SK-N-SH (cell line): ENCODE measurements around the gene MARS1.
"Not testable (repeated sequence)": the region's sequence is repeated elsewhere in the genome, so short reads cannot be mapped to it uniquely, and the experiment has no call there.

ENCODE experiments used
- CHD2 ChIP-seq: fragments of 150-350 bp; IDR thresholded peaks from 2 replicates; pipeline ENCODE4 v1.6.1; 2018; ENCODE audit warnings: low read length; ENCODE audit not compliant: partially characterized antibody
- CTCF ChIP-seq: fragments of 200-600 bp; sonication (generic); IDR thresholded peaks from 2 replicates; pipeline ENCODE4 v1.6.1; 2017; ENCODE audit warnings: antibody characterized with exemption, mild to moderate bottlenecking, moderate library complexity
- ELF1 ChIP-seq: IDR thresholded peaks from 2 replicates; pipeline ENCODE4 v1.4.0; 2012
- EP300 ChIP-seq, 2 experiments: IDR thresholded peaks; 2 replicates each; pipeline versions ENCODE4 v1.4.0 to v1.6.1; 2012; ENCODE audit warnings: borderline replicate concordance in 1 of 2, low read depth in 1 of 2, low read length in 1 of 2
- FOXM1 ChIP-seq: IDR thresholded peaks from 2 replicates; pipeline ENCODE4 v1.4.0; 2012; ENCODE audit warnings: low read depth, mild to moderate bottlenecking
- IRF3 ChIP-seq: fragments of 150-350 bp; IDR thresholded peaks from 2 replicates; pipeline ENCODE4 v1.6.1; 2016; ENCODE audit warnings: mild to moderate bottlenecking, low read depth, low read length
- MXI1 ChIP-seq: IDR thresholded peaks from 2 replicates; pipeline ENCODE4 v1.6.1; 2012; ENCODE audit warnings: mild to moderate bottlenecking, low read depth, low read length, improper control_type of control experiment
- NFIC ChIP-seq: IDR thresholded peaks from 2 replicates; pipeline ENCODE4 v1.4.0; 2012; ENCODE audit warnings: borderline replicate concordance
- NRF1 ChIP-seq: IDR thresholded peaks from 2 replicates; pipeline ENCODE4 v1.6.1; 2012; ENCODE audit warnings: low read depth, mild to moderate bottlenecking, low read length
- RAD21 ChIP-seq: IDR thresholded peaks from 2 replicates; pipeline ENCODE4 v1.6.1; 2012; ENCODE audit warnings: mild to moderate bottlenecking, low read length
- RFX5 ChIP-seq: IDR thresholded peaks from 2 replicates; pipeline ENCODE4 v1.6.1; 2012; ENCODE audit warnings: mild to moderate bottlenecking, improper control_type of control experiment, low read length
- SMC3 ChIP-seq: IDR thresholded peaks from 2 replicates; pipeline ENCODE4 v1.6.1; 2012; ENCODE audit warnings: low read depth, low read length, improper control_type of control experiment
- TAF1 ChIP-seq: IDR thresholded peaks from 2 replicates; pipeline ENCODE4 v1.6.1; 2012; ENCODE audit warnings: low read depth, mild to moderate bottlenecking, low read length, moderate library complexity, borderline replicate concordance
- YY1 ChIP-seq: IDR thresholded peaks from 2 replicates; pipeline ENCODE4 v1.4.0; 2012; ENCODE audit warnings: low read depth, mild to moderate bottlenecking

GRCh38 chr12:57507796-57508195 is 19.9 kb downstream of the MARS1 start:
- not testable (repeated sequence) for TF ChIP-seq CTCF; NRF1; RAD21; FOXM1; TAF1; EP300 (IDR thresholded peaks at IDR 0.05; ENCODE audit: borderline replicate concordance in 1 of 2, low read depth in 1 of 2, low read length in 1 of 2); YY1; IRF3; CHD2; ELF1; MXI1; NFIC; RFX5; SMC3
